Dendritic cell treated with granulocyte-macrophage colony-stimulating factor and Interleukin-4, amounts not matched to agents 40 ng/mL and 50 ng/mL, for 4 days (primary cell): ENCODE data around the gene ADGRL3.

Experiments
- H3K27ac Mint-ChIP-seq: one replicate; pipeline ENCODE4 v1.8.0; 2022; ENCODE audit warnings: mild to moderate bottlenecking, mixed read lengths
- H3K27me3 Mint-ChIP-seq: one replicate; pipeline ENCODE4 v1.8.0; 2022; ENCODE audit warnings: mild to moderate bottlenecking, mixed read lengths
- H3K36me3 Mint-ChIP-seq: one replicate; pipeline ENCODE4 v1.8.0; 2022; ENCODE audit warnings: low read depth, mixed read lengths
- H3K4me1 Mint-ChIP-seq: one replicate; pipeline ENCODE4 v1.8.0; 2022; ENCODE audit warnings: low read depth, mixed read lengths
- H3K4me3 Mint-ChIP-seq: one replicate; pipeline ENCODE4 v1.8.0; 2022; ENCODE audit warnings: mild to moderate bottlenecking, moderate library complexity, mixed read lengths
- H3K9me3 Mint-ChIP-seq: one replicate; pipeline ENCODE4 v1.8.0; 2022; ENCODE audit warnings: mixed read lengths
- intact Hi-C: fragments of 100-400 bp; cut with micrococcal nuclease; formaldehyde crosslinking; loops from one replicate; pipeline ENCODE4 v1.15.0; 2022

ADGRL3 gene

GRCh38 chr4:61860376-61860775 is 660.2 kb downstream of the ADGRL3 start:
- H3K27me3 Mint-ChIP-seq = no peaks in the 10 kb centered on the region
- no peaks in the 10 kb centered on the region for H3K4me1 Mint-ChIP-seq
- H3K4me3 Mint-ChIP-seq = no peak overlapping the region
- intact Hi-C loops = no loop called here
- H3K27ac Mint-ChIP-seq = no peak overlapping the region
- H3K36me3 Mint-ChIP-seq = no peaks in the 10 kb centered on the region
- H3K9me3 Mint-ChIP-seq = peaks cover 15% of the 10 kb centered on the region

GRCh38 chr4:61864286-61864685 is 664.2 kb downstream of the ADGRL3 start:
- H3K36me3 Mint-ChIP-seq = no peaks in the 10 kb centered on the region
- no peak overlapping the region for H3K27ac Mint-ChIP-seq
- H3K4me3 Mint-ChIP-seq = no peak overlapping the region
- H3K9me3 Mint-ChIP-seq = peaks cover 15% of the 10 kb centered on the region
- H3K27me3 Mint-ChIP-seq = no peaks in the 10 kb centered on the region
- intact Hi-C loops = no loop called here
- no peaks in the 10 kb centered on the region for H3K4me1 Mint-ChIP-seq

GRCh38 chr4:61866378-61867030 is 666.4 kb downstream of the ADGRL3 start:
- Mint-ChIP-seq H3K4me1 (no peaks in the 10 kb centered on the region), H3K4me3 (no peak overlapping the region)

GRCh38 chr4:61872983-61873382 is 672.9 kb downstream of the ADGRL3 start:
- Mint-ChIP-seq H3K27me3 (no peaks in the 10 kb centered on the region), H3K4me3 (no peak overlapping the region), H3K9me3 (peaks cover 17% of the 10 kb centered on the region), H3K4me1 (peaks cover 15% of the 10 kb centered on the region), H3K36me3 (no peaks in the 10 kb centered on the region), H3K27ac (no peak overlapping the region)
- intact Hi-C loops = no loop called here

More at GRCh38 chr4:61866378-61867030, 666.4 kb downstream of the ADGRL3 start:
- Mint-ChIP-seq H3K27me3 (no peaks in the 10 kb centered on the region), H3K9me3 (peaks cover 8% of the 10 kb centered on the region), H3K27ac (no peak overlapping the region), H3K36me3 (no peaks in the 10 kb centered on the region)
- intact Hi-C loops = no loop called here

- Mint-ChIP-seq H3K9me3 (peaks cover 22% of the 10 kb centered on the region), H3K27me3 (no peaks in the 10 kb centered on the region), H3K27ac (no peak overlapping the region), H3K36me3 (no peaks in the 10 kb centered on the region), H3K4me3 (no peak overlapping the region), H3K4me1 (peaks cover 16% of the 10 kb centered on the region)
- intact Hi-C loops = no loop called here
These were observed 677.1 kb downstream of the ADGRL3 start for GRCh38 chr4:61877266-61877665.

- Mint-ChIP-seq H3K27ac (no peak overlapping the region), H3K36me3 (no peaks in the 10 kb centered on the region)
- intact Hi-C loops = no loop called here
These were observed 677.8 kb downstream of the ADGRL3 start for GRCh38 chr4:61877893-61878292.

GRCh38 chr4:61882381-61882780 is 682.3 kb downstream of the ADGRL3 start:
- Mint-ChIP-seq H3K27ac (no peak overlapping the region), H3K9me3 (peaks cover 11% of the 10 kb centered on the region), H3K4me1 (peaks cover 6% of the 10 kb centered on the region)

More at GRCh38 chr4:61877893-61878292, 677.8 kb downstream of the ADGRL3 start:
- H3K4me1 Mint-ChIP-seq = peaks cover 16% of the 10 kb centered on the region
- no peak overlapping the region for H3K4me3 Mint-ChIP-seq
- H3K9me3 Mint-ChIP-seq = peaks cover 22% of the 10 kb centered on the region
- no peaks in the 10 kb centered on the region for H3K27me3 Mint-ChIP-seq

GRCh38 chr4:61886131-61886530 is 686.0 kb downstream of the ADGRL3 start:
- Mint-ChIP-seq H3K36me3 (no peaks in the 10 kb centered on the region), H3K4me3 (no peak overlapping the region), H3K27me3 (no peaks in the 10 kb centered on the region), H3K27ac (no peak overlapping the region), H3K9me3 (no peaks in the 10 kb centered on the region), H3K4me1 (no peaks in the 10 kb centered on the region)
- intact Hi-C loops = no loop called here

More at GRCh38 chr4:61882381-61882780, 682.3 kb downstream of the ADGRL3 start:
- Mint-ChIP-seq H3K4me3 (no peak overlapping the region), H3K27me3 (no peaks in the 10 kb centered on the region), H3K36me3 (no peaks in the 10 kb centered on the region)
- intact Hi-C loops = no loop called here

GRCh38 chr4:61889117-61889516 is 689.0 kb downstream of the ADGRL3 start:
- Mint-ChIP-seq H3K36me3 (no peaks in the 10 kb centered on the region), H3K9me3 (no peaks in the 10 kb centered on the region), H3K4me1 (no peaks in the 10 kb centered on the region), H3K4me3 (no peak overlapping the region), H3K27me3 (no peaks in the 10 kb centered on the region), H3K27ac (no peak overlapping the region)
- intact Hi-C loops = no loop called here

GRCh38 chr4:61890321-61890720 is 690.2 kb downstream of the ADGRL3 start:
- Mint-ChIP-seq H3K36me3 (no peaks in the 10 kb centered on the region), H3K4me1 (no peaks in the 10 kb centered on the region), H3K4me3 (no peak overlapping the region), H3K9me3 (peaks cover 9% of the 10 kb centered on the region), H3K27ac (no peak overlapping the region), H3K27me3 (no peaks in the 10 kb centered on the region)
- intact Hi-C loops = no loop called here

- Mint-ChIP-seq H3K27me3 (no peaks in the 10 kb centered on the region), H3K4me3 (no peak overlapping the region), H3K36me3 (no peaks in the 10 kb centered on the region), H3K4me1 (no peaks in the 10 kb centered on the region), H3K27ac (no peak overlapping the region), H3K9me3 (peaks cover 9% of the 10 kb centered on the region)
- intact Hi-C loops = no loop called here
These were observed 691.8 kb downstream of the ADGRL3 start for GRCh38 chr4:61891953-61892352.

GRCh38 chr4:61896634-61897033 is 696.5 kb downstream of the ADGRL3 start:
- Mint-ChIP-seq H3K27ac (no peak overlapping the region), H3K27me3 (no peaks in the 10 kb centered on the region)
- intact Hi-C loops = no loop called here

GRCh38 chr4:61909031-61909430 is 708.9 kb downstream of the ADGRL3 start:
- H3K9me3 Mint-ChIP-seq = no peaks in the 10 kb centered on the region

More at GRCh38 chr4:61896634-61897033, 696.5 kb downstream of the ADGRL3 start:
- Mint-ChIP-seq H3K36me3 (no peaks in the 10 kb centered on the region), H3K4me3 (no peak overlapping the region), H3K4me1 (no peaks in the 10 kb centered on the region), H3K9me3 (peaks cover 28% of the 10 kb centered on the region)

GRCh38 chr4:61911313-61911756 is 711.2 kb downstream of the ADGRL3 start:
- H3K4me3 Mint-ChIP-seq = no peak overlapping the region
- no peaks in the 10 kb centered on the region for H3K9me3 Mint-ChIP-seq
- intact Hi-C loops = no loop called here
- no peak overlapping the region for H3K27ac Mint-ChIP-seq
- H3K36me3 Mint-ChIP-seq = no peaks in the 10 kb centered on the region
- no peaks in the 10 kb centered on the region for H3K27me3 Mint-ChIP-seq
- no peaks in the 10 kb centered on the region for H3K4me1 Mint-ChIP-seq

More at GRCh38 chr4:61909031-61909430, 708.9 kb downstream of the ADGRL3 start:
- no peak overlapping the region for H3K4me3 Mint-ChIP-seq
- H3K27me3 Mint-ChIP-seq = no peaks in the 10 kb centered on the region
- intact Hi-C loops = no loop called here
- H3K27ac Mint-ChIP-seq = no peak overlapping the region
- H3K4me1 Mint-ChIP-seq = no peaks in the 10 kb centered on the region
- H3K36me3 Mint-ChIP-seq = no peaks in the 10 kb centered on the region

GRCh38 chr4:61913619-61914018 is 713.5 kb downstream of the ADGRL3 start:
- Mint-ChIP-seq H3K4me3 (no peak overlapping the region), H3K9me3 (peaks cover 10% of the 10 kb centered on the region), H3K4me1 (no peaks in the 10 kb centered on the region), H3K27me3 (no peaks in the 10 kb centered on the region), H3K27ac (no peak overlapping the region), H3K36me3 (no peaks in the 10 kb centered on the region)
- intact Hi-C loops = no loop called here
